ENCODE results near the gene SH2D3A.

- TF ChIP-seq EZH2 (IDR thresholded peaks at IDR 0.05; ENCODE audit: borderline replicate concordance, low read depth, low read length, poor library complexity, severe bottlenecking), result no peak
- TF ChIP-seq CTCF (conservative IDR thresholded peaks at IDR 0.05; ENCODE audit: low read depth, low read length), result 0 out of 2 replicates have a peak, but pooled peaks have one; percentile 26
Measured at GRCh38 chr19:6769006-6769619, 1.9 kb upstream of the SH2D3A start.

Measured in A673 (cell line).